ENCODE results near the gene LAX1. TPM values are rescaled to one million over a fixed set of nuclear protein-coding genes. Genes with fewer than 3 reads are reported as not detected.

The LAX1 gene
- total RNA-seq, 3 donors from 2014 or later, result 0.88 to 2.7 (median 2.0) TPM

DNA sequence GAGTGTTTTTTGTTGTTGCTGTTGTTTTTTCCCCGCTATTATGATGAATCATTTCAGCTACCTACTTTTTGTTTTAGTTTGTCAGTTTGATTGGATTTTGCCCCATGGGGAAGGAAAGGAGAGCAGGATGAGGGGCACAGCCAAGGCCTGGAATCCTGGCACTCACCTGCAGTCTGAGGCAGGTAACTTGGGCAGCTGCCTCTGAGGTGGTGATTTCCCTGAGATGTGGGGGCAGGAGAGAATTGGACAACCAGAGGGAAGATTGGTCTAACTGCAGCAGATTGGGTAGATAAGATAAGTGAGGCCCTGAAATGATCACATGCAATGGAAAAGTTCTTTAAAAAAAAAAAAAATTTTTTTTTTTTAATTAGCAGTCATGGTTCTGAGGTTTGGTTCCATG lies 1.5 kb upstream of the LAX1 start:
- Histone ChIP-seq H3K27ac (no peak overlapping the region), H3K36me3 (no peaks in the 10 kb centered on the region), H3K4me1 (no peaks in the 10 kb centered on the region), H3K27me3 (no peaks in the 10 kb centered on the region), H3K9me3 (no peaks in the 10 kb centered on the region), H3K4me3 (no peak overlapping the region)
- no peak for DNase-seq (ENCODE audit: low spot score in 2 of 2)
- intact Hi-C loops (cut with DNase I; ENCODE audit: low total_unique reads), result no loop called here
- no peak for TF ChIP-seq POLR2A (IDR thresholded peaks at IDR 0.05)
- TF ChIP-seq, protein P1, sequence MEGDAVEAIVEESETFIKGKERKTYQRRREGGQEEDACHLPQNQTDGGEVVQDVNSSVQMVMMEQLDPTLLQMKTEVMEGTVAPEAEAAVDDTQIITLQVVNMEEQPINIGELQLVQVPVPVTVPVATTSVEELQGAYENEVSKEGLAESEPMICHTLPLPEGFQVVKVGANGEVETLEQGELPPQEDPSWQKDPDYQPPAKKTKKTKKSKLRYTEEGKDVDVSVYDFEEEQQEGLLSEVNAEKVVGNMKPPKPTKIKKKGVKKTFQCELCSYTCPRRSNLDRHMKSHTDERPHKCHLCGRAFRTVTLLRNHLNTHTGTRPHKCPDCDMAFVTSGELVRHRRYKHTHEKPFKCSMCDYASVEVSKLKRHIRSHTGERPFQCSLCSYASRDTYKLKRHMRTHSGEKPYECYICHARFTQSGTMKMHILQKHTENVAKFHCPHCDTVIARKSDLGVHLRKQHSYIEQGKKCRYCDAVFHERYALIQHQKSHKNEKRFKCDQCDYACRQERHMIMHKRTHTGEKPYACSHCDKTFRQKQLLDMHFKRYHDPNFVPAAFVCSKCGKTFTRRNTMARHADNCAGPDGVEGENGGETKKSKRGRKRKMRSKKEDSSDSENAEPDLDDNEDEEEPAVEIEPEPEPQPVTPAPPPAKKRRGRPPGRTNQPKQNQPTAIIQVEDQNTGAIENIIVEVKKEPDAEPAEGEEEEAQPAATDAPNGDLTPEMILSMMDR (IDR thresholded peaks at IDR 0.05), result no peak
- TF ChIP-seq POLR2AphosphoS5 (IDR thresholded peaks at IDR 0.05), result no peak

DNA sequence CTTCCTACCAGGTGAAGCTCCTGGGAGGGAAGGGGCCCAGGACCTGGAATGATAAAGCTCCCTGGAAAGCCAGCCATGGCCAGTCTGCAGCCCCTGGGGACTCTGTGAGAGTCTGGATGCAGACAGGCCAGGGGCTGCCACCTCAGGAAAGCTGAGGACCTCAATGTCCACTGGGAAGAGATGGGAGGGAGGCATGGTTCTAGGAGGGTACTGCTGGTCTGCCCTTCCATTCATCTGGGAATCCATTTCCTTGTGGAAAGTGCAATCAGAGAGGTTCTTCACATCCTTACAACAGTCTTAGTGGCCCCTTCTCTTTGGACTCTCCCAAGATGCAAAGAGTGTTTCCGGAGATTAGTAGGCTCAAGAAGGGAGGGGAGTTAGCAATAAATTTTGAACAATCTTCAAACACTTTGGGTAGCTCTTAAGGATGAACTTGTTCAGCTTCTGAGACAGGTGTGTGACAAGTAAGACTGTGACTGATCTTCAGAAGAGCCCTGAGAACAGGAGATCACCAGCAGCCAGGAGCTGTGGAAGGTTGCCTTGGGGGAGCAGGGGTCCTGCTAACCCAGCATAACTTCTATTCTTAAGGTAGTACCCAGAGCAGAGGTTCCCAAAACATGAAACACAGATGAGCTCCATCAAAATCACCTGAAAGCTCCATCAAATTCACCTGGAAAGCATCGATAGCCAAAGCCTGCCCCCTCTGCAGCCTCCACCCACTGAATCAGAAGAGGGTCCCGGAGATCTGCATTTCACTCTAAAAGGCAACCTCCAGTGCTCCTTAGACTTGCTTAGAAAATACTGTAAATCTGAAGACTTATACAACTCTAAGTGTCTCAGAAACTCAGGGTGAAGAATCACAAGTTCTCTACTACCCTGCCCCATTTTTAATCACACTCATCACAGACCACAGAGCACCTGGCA lies 616 bp upstream of the LAX1 start:
- H3K4me3 ChIP-seq, result no peak overlapping the region
- TF ChIP-seq, protein P1 (IDR thresholded peaks at IDR 0.05), result no peak
- TF ChIP-seq POLR2A (IDR thresholded peaks at IDR 0.05), result no peak
- no peak for TF ChIP-seq POLR2AphosphoS5 (IDR thresholded peaks at IDR 0.05)
- H3K36me3 ChIP-seq, result no peaks in the 10 kb centered on the region
- intact Hi-C loops (cut with DNase I; ENCODE audit: low total_unique reads), result no loop called here
- no peak for DNase-seq (ENCODE audit: low spot score in 2 of 2)
- no peaks in the 10 kb centered on the region for H3K4me1 ChIP-seq
- no peaks in the 10 kb centered on the region for H3K27me3 ChIP-seq
- peak overlapping the region in 1 of 2 donors; percentile 25 for H3K27ac ChIP-seq
- no peaks in the 10 kb centered on the region for H3K9me3 ChIP-seq

DNA sequence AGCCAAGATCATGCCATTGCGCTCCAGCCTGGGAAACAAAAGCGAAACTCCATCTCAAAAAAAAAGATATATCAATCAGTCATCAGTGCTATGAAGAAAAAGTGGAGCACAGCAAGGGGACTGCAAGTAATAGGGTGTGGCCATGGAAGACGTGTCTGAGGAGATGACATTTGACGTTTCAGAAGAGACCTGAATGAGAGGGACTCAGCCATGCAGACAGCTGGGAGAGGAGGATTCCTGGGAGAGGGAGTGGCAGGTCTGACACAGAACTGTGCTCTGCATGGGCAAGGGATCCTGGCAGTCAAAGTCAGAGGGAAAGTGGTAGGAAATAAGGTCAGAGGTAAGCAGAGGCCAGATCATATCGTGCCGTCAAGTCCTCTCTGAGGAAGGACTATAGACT lies 3.3 kb downstream of the LAX1 start:
- intact Hi-C loops (cut with DNase I; ENCODE audit: low total_unique reads), result no loop called here
- no peak overlapping the region for H3K27ac ChIP-seq
- no peaks in the 10 kb centered on the region for H3K36me3 ChIP-seq
- H3K4me3 ChIP-seq, result no peak overlapping the region
- TF ChIP-seq, protein P1 (IDR thresholded peaks at IDR 0.05), result no peak
- TF ChIP-seq POLR2A (IDR thresholded peaks at IDR 0.05), result no peak
- TF ChIP-seq POLR2AphosphoS5 (IDR thresholded peaks at IDR 0.05), result no peak
- no peaks in the 10 kb centered on the region for H3K4me1 ChIP-seq
- H3K9me3 ChIP-seq, result no peaks in the 10 kb centered on the region
- no peaks in the 10 kb centered on the region for H3K27me3 ChIP-seq
- no peak for DNase-seq (ENCODE audit: low spot score in 2 of 2)

DNA sequence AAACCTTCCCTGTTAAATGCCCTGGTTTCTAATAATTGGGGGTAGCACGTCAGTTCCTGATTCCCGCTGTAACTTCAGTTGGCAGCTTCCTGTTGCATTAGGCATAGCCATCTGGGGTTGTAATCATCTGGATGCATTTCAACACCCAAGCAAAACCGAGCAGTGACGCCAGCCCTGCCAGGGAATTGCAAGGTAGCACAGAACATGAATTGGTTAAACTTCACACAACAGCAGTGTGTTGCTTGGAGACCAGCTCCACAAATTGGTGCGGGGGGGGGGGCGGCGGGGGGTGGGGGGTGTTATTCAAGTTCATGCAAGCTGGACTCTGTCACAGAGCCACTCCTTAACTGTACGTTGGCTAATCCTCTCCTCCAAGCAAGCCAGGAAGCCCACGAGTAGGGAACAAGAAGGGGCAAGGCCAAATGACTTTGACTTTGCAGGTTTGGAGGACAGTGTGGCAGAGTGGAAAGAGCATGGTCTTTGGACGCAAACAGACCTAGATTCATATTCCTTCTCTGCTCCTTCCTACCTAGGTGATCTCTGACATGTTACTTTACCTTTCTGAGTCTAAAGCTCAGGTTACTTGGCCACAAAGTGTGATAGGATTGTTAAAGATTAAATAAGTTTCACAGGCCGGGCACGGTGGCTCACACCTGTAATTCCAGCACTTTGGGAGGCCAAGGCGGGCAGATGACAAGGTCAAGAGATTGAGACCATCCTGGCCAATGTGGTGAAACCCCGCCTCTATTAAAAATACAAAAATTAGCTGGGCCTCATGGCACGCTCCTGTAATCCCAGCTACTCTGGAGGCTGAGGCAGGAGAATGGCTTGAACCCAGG lies 4.7 kb downstream of the LAX1 start:
- H3K4me3 ChIP-seq, result peak overlapping the region in 2 of 3 donors; percentile 32 to 52
- peak; percentile 62 to 63 for DNase-seq (ENCODE audit: low spot score in 2 of 2)
- TF ChIP-seq POLR2AphosphoS5 (IDR thresholded peaks at IDR 0.05) (peak in 1 of 3 donors; percentile 50), POLR2A (IDR thresholded peaks at IDR 0.05) (no peak)
- no peaks in the 10 kb centered on the region for H3K4me1 ChIP-seq
- no peaks in the 10 kb centered on the region for H3K36me3 ChIP-seq
- H3K9me3 ChIP-seq, result no peaks in the 10 kb centered on the region
- H3K27ac ChIP-seq, result peak overlapping the region; percentile 29 to 64
- no peaks in the 10 kb centered on the region for H3K27me3 ChIP-seq
- intact Hi-C loops (cut with DNase I; ENCODE audit: low total_unique reads), result no loop called here

DNA sequence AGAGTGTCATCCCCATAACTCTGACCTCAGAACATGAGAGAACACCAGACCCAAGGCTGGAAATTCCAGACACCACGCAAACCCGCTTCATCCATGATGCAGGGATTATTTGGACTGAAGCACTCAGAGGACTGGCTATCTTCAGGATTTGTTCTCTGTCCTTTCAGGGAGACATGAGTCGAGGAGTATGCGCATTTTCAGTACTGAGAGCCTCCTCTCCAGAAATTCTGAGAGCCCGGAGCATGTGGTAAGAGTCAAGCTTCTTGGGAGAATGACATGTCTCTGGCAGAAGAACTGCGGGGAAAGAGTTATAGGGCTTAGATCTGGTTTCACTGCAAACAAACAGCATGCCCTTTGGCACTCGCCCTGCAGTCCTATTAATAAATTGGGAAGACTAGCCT lies 6.9 kb downstream of the LAX1 start:
- H3K36me3 ChIP-seq, result no peaks in the 10 kb centered on the region
- intact Hi-C loops (cut with DNase I; ENCODE audit: low total_unique reads), result no loop called here
- no peak overlapping the region for H3K4me3 ChIP-seq
- H3K27ac ChIP-seq, result no peak overlapping the region
- no peaks in the 10 kb centered on the region for H3K27me3 ChIP-seq
- TF ChIP-seq POLR2A (IDR thresholded peaks at IDR 0.05) (no peak), POLR2AphosphoS5 (IDR thresholded peaks at IDR 0.05) (no peak)
- TF ChIP-seq, protein P1 (IDR thresholded peaks at IDR 0.05), result no peak
- no peak for DNase-seq (ENCODE audit: low spot score in 2 of 2)
- no peaks in the 10 kb centered on the region for H3K9me3 ChIP-seq
- H3K4me1 ChIP-seq, result no peaks in the 10 kb centered on the region
